ENCODE data around the gene CREBZF.

CREBZF gene

GRCh38 chr11:85664615-85665481 lies at the start of gene CREBZF:
CREBZF (minus strand) TSS chr11:85665129; CDS start chr11:85664875, 254 bp downstream.
- DNase-seq (ENCODE audit: low spot score), result peak; percentile 96

GRCh38 chr11:85712953-85713352 lies 48.0 kb upstream of the CREBZF start:
- no peak for DNase-seq (ENCODE audit: low spot score)

GRCh38 chr11:85710917-85711316 lies 46.0 kb upstream of the CREBZF start:
- no peak for DNase-seq (ENCODE audit: low spot score)

GRCh38 chr11:85709941-85710702 lies 45.2 kb upstream of the CREBZF start:
- DNase-seq (ENCODE audit: low spot score), result no peak

- no peak for DNase-seq (ENCODE audit: low spot score)
Measured at GRCh38 chr11:85705800-85706199, 40.9 kb upstream of the CREBZF start.

- DNase-seq (ENCODE audit: low spot score), result no peak
Measured at GRCh38 chr11:85704967-85705366, 40.0 kb upstream of the CREBZF start.

- no peak for DNase-seq (ENCODE audit: low spot score)
Measured at GRCh38 chr11:85699957-85700741, 35.2 kb upstream of the CREBZF start.

GRCh38 chr11:85698195-85698594 lies 33.3 kb upstream of the CREBZF start:
- DNase-seq (ENCODE audit: low spot score), result no peak

GRCh38 chr11:85697747-85698146 lies 32.8 kb upstream of the CREBZF start:
- no peak for DNase-seq (ENCODE audit: low spot score)

GRCh38 chr11:85695546-85695945 lies 30.6 kb upstream of the CREBZF start:
- no peak for DNase-seq (ENCODE audit: low spot score)

- peak; percentile 55 for DNase-seq (ENCODE audit: low spot score)
Measured at GRCh38 chr11:85694385-85694980, 29.6 kb upstream of the CREBZF start.

GRCh38 chr11:85685820-85686459 lies 21.0 kb upstream of the CREBZF start, which contains the start of gene CCDC89:
CCDC89 (minus strand) TSS chr11:85686195; CDS start chr11:85686130, 65 bp downstream.
- peak; percentile 91 for DNase-seq (ENCODE audit: low spot score)

- no peak for DNase-seq (ENCODE audit: low spot score)
Measured at GRCh38 chr11:85685125-85685819, 20.3 kb upstream of the CREBZF start.

GRCh38 chr11:85682330-85683305 lies 17.7 kb upstream of the CREBZF start:
- DNase-seq (ENCODE audit: low spot score), result peak; percentile 79

- DNase-seq (ENCODE audit: low spot score), result no peak
Measured at GRCh38 chr11:85680897-85681296, 16.0 kb upstream of the CREBZF start.

GRCh38 chr11:85679576-85679975 lies 14.6 kb upstream of the CREBZF start:
- DNase-seq (ENCODE audit: low spot score), result no peak

GRCh38 chr11:85673393-85673792 lies 8.5 kb upstream of the CREBZF start:
- no peak for DNase-seq (ENCODE audit: low spot score)

- DNase-seq (ENCODE audit: low spot score), result no peak
Measured at GRCh38 chr11:85672105-85672902, 7.4 kb upstream of the CREBZF start.

All from Ammon's horn (tissue), 1 donor.